Measurements from ENCODE around the gene IL37.

GRCh38 chr2:112889976-112890375 is 21.0 kb upstream of the IL37 start:
- TF ChIP-seq ZFP36 (IDR thresholded peaks at IDR 0.05; ENCODE audit: borderline replicate concordance, partially characterized antibody) (no peak), CTCF (IDR thresholded peaks at IDR 0.05) (no peak)
